ENCODE data around the gene TEF.

The TEF gene, protein sequence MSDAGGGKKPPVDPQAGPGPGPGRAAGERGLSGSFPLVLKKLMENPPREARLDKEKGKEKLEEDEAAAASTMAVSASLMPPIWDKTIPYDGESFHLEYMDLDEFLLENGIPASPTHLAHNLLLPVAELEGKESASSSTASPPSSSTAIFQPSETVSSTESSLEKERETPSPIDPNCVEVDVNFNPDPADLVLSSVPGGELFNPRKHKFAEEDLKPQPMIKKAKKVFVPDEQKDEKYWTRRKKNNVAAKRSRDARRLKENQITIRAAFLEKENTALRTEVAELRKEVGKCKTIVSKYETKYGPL
- long read RNA-seq, donor 1, full-length matches to known transcripts = 6 of 22 reads
- long read RNA-seq, donor 1, partial matches to known transcripts = 0 of 22 reads
- long read RNA-seq, donor 1, other reads (novel, unspliced or antisense) = 16 of 22 reads
- long read RNA-seq, donor 2, full-length matches to known transcripts = 3 of 3 reads
- long read RNA-seq, donor 2, partial matches to known transcripts = 0 of 3 reads
- long read RNA-seq, donor 2, other reads (novel, unspliced or antisense) = 0 of 3 reads
- long read RNA-seq, donor 3, full-length matches to known transcripts = 3 of 3 reads
- long read RNA-seq, donor 3, partial matches to known transcripts = 0 of 3 reads
- long read RNA-seq, donor 3, other reads (novel, unspliced or antisense) = 0 of 3 reads
- long read RNA-seq, donor 4, full-length matches to known transcripts = 4 of 4 reads
- long read RNA-seq, donor 4, partial matches to known transcripts = 0 of 4 reads
- long read RNA-seq, donor 4, other reads (novel, unspliced or antisense) = 0 of 4 reads
- long read RNA-seq, donor 5, full-length matches to known transcripts = 5 of 5 reads
- long read RNA-seq, donor 5, partial matches to known transcripts = 0 of 5 reads
- long read RNA-seq, donor 5, other reads (novel, unspliced or antisense) = 0 of 5 reads
- long read RNA-seq, donor 6, full-length matches to known transcripts = 4 of 9 reads
- long read RNA-seq, donor 6, partial matches to known transcripts = 5 of 9 reads
- long read RNA-seq, donor 6, other reads (novel, unspliced or antisense) = 0 of 9 reads
- long read RNA-seq, donor 7, full-length matches to known transcripts = 3 of 3 reads
- long read RNA-seq, donor 7, partial matches to known transcripts = 0 of 3 reads
- long read RNA-seq, donor 7, other reads (novel, unspliced or antisense) = 0 of 3 reads
- long read RNA-seq, donor 8, full-length matches to known transcripts = 5 of 5 reads
- long read RNA-seq, donor 8, partial matches to known transcripts = 0 of 5 reads
- long read RNA-seq, donor 8, other reads (novel, unspliced or antisense) = 0 of 5 reads

DNA sequence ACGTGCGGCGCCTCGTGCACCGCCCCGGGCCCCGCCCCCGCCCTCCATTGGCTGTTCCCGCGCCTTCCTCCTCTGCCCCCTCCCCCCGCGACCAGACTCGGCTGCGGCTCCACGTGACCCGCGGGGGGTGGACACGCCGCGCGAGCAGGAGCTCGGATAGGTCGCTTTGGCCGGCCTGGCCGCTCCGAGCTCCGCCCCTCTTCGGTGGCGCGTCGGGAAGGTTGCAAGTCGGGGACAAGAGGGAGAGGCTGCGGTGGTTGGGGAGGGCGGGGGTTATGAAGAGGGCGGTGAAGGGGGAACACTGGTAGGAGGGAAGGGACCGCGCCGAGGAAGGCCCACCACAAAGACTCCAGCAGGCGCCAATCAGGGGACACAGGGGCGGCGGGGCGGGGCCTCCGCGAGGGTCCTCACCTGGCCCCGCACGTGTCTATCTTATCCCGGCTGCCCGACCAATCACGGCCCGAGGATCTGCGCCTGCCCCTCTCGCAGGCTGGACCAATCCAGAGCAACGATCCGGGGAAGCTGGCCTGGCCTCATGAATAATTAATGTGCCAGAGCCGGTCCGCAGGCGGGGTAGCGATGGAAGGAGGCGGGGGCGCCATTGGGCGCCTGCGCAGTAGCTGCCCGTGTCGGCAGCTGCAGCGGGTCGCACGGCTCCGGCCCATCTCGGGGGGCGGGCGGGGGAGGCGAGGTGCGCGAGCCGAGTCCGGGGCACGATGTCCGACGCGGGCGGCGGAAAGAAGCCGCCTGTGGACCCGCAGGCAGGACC, at the start of gene TEF:
Gene TEF (plus strand): TSS at position 614 of the 769 bp plus-strand sequence. CDS start 103 bp downstream, at position 717.
- DNase-seq = peak; percentile 92

DNA sequence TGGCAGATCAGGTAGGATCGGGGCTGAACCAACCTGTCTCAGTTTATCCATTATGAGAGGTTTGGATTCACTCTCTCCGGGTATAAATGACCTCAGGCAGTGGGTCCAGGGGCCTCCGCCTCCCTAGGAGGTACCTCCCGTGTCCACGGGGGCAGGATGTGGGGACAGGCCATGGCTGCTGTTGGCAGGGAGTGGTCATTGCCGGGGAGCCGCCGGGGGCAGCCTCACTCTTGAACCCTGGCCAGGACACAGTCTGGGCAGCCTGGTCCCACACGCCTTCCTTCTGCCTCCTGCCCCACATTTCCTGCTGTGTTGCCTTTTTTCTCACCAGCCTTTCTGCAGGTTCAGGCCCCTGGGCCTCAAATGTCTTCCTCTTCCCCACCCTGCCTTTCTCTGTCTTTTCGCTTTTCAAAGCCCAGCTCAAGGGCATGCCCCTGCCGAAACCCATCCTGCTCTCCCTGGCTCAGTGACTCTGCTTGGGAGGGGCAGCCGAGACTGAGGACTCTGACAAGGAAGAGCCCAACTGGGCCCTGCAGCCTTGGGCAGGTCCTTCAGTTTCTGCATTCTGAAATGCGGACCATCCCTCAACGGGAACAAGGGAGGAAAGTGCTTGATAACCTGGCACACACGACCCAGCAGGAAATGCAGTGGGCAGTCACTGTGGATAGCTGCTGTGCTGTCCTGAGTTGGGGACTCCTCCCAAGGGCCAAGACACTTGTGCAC, 49.4 kb upstream of the TEF start:
- DNase-seq = no peak

DNA sequence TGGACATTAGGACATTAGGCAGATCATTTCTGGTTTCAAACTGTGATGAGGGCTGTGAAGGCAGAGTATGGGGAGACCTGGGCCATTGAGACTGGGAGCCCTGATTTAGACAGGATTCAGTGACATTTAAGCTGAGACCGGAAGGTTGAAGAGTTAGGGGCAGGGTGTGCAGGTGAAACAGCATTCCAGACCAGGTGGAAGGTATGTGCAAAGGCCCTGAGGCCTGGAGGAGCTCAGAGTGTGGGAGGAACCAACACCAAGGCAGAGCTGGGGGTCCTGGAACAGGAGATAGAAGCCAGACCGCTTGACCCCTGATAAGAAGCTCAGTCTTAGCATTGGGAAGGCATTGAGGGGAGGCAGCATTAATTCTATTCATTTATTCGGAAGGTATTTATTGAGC, 47.9 kb upstream of the TEF start:
- DNase-seq = no peak

- DNase-seq = no peak
Measured at GRCh38 chr22:41334215-41334614, 47.5 kb upstream of the TEF start.

DNA sequence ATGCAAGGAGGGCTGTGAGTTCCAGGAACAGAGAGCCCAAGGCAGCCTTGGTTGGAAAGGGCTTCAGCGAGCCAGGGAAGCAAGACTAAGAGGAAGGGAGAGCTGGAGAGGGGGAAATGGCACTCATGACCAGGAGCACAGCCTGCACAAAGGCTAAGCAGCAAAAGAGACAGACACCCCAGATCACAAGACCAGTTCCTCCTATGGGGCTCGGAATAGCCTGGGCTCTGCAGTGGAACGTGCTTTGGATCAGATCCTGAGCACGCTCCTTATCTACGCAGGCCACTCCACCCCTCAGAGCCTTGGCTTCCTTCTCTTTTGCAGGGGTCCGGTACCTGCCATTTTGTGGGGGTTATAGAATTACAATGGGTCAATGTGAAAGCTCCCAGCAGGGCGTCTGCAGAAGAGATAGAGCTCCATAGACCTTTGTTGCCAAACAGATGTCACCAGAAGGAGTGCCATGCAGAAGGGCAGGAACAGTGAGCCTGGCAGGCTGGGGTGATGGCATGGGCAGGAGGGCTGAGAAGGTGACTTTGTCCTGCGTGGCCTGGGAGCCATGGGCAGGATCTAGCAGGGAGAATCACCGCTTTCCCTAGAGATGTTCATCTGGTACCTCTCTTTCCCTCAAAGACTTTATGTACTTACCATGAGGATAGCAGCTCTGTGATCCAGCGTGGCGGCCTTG, 46.6 kb upstream of the TEF start:
- no peak for DNase-seq

DNA sequence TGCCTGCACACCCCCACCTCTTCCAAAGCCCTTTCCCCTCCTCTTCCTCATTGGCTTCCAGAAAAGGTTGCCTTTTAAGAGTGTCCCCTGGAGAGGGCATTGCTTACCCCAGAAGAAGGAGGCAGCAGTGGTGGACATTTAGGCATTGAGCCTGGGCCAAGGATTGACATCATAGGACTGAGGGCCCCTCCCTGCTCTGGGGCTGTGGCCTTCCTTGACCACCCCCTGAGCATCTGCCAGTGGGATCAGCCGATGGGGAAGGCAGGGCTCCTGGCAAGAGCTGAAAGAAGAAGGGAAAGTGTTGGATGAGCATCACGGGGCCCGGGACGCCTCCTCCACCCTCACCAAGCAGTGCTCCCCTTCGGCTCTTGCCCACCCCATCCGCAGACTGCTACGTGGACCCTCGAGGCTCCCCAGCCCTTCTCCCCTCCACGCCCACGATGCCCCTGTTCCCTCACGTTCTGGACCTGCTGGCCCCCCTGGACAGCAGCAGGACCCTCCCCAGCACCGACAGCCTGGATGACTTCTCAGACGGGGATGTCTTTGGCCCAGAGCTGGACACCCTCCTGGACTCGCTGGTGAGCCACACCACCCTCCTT, 43.0 kb upstream of the TEF start:
- no peak for DNase-seq

DNA sequence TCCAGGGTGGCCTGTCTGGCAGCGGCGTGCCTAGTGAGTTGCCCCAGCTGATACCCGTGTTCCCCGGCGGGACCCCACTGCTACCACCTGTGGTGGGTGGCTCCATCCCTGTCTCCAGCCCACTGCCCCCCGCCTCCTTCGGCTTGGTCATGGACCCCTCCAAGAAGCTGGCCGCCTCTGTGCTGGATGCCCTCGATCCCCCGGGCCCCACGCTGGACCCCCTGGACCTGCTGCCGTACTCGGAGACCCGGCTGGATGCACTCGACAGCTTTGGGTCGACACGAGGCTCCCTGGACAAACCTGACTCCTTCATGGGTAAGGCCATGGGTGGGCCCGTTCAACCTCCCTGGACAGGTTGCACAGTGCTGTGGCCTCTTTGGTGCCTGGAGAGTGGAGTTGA, 41.9 kb upstream of the TEF start:
- no peak for DNase-seq

- DNase-seq = no peak
Measured at GRCh38 chr22:41340357-41340756, 41.4 kb upstream of the TEF start.

DNA sequence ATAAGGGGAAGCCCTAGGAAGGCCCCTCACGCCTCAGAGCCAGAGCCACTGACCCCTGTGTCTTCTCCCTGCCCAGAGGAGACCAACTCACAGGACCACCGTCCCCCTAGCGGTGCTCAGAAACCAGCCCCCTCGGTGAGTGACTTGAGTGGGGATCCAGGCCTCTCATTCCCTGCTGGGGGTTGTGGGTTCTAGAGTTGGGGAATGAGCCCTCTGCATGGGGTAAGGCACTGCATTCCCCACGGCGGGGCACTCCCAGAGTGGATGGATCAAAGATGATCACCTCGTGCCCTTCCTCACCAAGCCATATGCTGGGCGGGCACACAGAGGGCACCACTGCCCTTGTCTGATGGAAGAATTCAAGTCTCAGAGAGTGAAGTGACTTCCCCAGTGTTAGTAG, 40.7 kb upstream of the TEF start:
- no peak for DNase-seq

DNA sequence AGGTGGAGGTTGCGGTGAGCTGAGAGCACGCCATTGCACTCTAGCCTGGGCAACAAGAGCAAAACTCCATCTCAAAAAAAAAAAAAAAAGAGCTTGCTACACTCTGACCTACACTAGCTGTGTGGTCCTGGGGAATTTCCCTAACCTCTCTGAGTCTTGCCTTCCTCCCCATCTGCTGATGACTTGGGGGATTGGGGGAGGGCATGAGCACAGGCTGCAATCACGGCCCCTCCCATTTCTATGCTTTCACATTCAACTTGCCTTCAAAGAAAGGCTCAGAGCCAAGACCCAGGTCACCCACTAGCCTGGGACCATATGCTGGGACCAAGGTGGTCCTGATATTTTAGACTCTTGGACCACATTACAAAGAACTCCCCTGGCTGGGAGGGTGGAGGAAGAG, 39.8 kb upstream of the TEF start:
- DNase-seq = no peak

DNA sequence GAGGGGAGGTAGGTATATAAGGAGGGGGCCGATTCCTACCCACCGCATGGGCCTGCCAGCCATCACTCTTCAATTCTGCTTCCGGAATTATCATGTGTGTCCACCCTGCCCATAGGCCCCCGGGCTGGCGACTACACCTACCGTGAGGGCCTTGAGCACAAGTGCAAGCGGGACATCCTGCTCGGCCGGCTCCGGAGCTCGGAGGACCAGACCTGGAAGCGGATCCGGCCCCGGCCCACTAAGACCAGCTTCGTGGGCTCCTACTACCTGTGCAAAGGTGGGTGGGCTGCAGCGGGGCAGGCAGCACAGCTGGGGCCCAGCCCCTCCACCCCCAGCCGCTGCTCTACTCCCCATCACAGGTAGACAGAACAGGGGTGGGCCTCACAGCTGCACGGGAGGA, 38.4 kb upstream of the TEF start:
- no peak for DNase-seq

GRCh38 chr22:41343717-41344116, 38.0 kb upstream of the TEF start:
- no peak for DNase-seq

DNA sequence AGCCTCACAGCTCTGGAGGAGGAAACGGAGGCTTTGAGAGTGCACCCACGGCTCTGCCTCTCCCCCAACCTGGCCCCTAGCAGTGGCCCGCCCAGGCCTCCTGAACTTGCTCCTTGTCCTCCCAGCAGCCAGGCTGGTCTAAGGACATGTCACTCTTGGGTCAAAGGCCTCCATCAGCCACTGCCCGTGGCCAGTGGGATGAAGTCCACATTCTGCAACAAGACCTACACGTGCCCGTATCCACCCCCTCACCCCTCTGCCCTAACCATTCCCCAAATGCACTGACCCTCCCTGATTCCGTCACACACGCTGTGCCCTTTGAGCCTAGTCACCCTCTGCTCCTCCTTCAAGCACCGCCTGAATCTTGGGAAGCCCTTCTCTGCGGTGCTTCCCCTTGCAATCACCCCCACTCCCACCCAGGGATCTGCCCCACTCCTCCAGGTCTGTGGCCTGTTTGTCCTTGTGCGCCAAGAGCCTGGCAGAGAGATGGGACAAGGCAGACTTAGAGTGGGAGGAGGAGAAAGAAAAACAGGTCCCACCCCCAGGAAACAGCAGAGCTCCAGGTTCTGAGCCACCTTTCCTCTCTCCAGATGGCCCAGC, 37.5 kb upstream of the TEF start:
- no peak for DNase-seq

GRCh38 chr22:41345807-41346335, 35.9 kb upstream of the TEF start:
- no peak for DNase-seq

- DNase-seq = no peak
Measured at GRCh38 chr22:41347066-41347859, 34.5 kb upstream of the TEF start.

GRCh38 chr22:41348964-41349484, 32.7 kb upstream of the TEF start:
- DNase-seq = no peak

DNA sequence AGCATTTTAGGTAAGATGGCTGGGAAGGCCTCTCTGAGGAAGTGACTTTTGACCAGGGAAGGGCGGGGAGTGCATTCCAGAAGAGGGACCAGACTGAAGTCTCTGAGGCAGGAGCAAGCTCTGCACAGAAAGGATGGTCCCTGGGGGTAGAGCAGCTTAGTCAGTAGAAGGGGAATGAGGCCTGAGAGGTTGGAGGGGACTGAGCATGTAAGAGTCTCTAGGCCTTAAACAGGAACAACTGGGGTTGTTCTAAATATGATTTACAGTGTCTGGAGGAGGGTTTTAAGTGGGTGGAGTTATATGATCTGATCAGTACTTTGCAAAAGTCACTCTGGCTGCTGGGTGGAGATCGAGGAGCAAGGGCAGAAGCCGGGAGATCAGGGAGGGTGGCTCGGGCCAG, 31.7 kb upstream of the TEF start:
- no peak for DNase-seq

DNA sequence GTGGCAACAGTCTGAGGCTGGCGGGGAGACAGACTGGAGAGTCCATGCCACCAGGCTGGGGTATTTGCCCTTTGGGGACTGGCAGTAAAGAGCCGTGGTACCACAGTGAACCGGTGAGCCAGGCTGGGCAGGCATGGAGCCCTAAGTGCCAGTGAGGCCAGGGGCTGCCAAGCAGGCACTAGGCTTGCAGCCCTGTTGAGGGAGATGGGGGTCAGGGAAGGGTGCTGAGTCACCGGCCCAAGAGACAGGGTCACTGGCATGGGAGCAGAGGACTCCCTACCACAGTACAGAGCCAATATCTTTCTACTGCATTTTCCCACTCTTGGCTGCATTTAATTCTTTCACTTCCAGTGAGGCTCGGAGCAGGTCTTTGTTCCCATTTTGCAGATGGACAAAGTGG, 30.7 kb upstream of the TEF start:
- no peak for DNase-seq

All from right kidney (tissue), 9 donors.